GM23248 (cell line): ENCODE data around the gene NHSL2. TPM values are rescaled to one million over a fixed set of nuclear protein-coding genes. Genes with fewer than 3 reads are reported as not detected.

Source experiments
- DNase-seq: peaks from one replicate; pipeline ENCODE4 v3.0.0-alpha.2; 2015
- H2AFZ ChIP-seq: fragments of 200-600 bp; sonication (generic); 2 replicates; pipeline ENCODE4 v1.6.1; 2016; ENCODE audit warnings: antibody characterized with exemption
- H3F3A ChIP-seq: fragments of 200-600 bp; sonication (generic); 2 replicates; pipeline ENCODE4 v1.6.1; 2016; ENCODE audit warnings: mild to moderate bottlenecking, antibody characterized with exemption, mixed run types; ENCODE audit not compliant: insufficient read depth
- H3K27ac ChIP-seq: fragments of 200-600 bp; sonication (generic); 2 replicates; pipeline ENCODE4 v1.5.1; 2016; ENCODE audit warnings: mild to moderate bottlenecking
- H3K27me3 ChIP-seq: fragments of 200-600 bp; sonication (generic); replicated peaks from 2 replicates; pipeline ENCODE4 v1.6.1; 2016; ENCODE audit warnings: mild to moderate bottlenecking; ENCODE audit not compliant: insufficient read depth
- H3K36me3 ChIP-seq: fragments of 200-600 bp; sonication (generic); 2 replicates; pipeline ENCODE4 v1.6.1; 2016; ENCODE audit warnings: low read depth, mild to moderate bottlenecking
- H3K4me1 ChIP-seq: fragments of 200-600 bp; sonication (generic); 2 replicates; pipeline ENCODE4 v1.6.1; 2016; ENCODE audit warnings: mild to moderate bottlenecking; ENCODE audit not compliant: insufficient read depth
- H3K4me2 ChIP-seq: fragments of 200-600 bp; sonication (generic); one replicate; pipeline ENCODE4 v1.6.1; 2016; ENCODE audit warnings: mild to moderate bottlenecking; ENCODE audit not compliant: unreplicated experiment
- H3K4me3 ChIP-seq: fragments of 200-600 bp; sonication (generic); 2 replicates; pipeline ENCODE4 v1.5.1; 2016; ENCODE audit warnings: mild to moderate bottlenecking
- H3K79me2 ChIP-seq: fragments of 200-600 bp; sonication (generic); 2 replicates; pipeline ENCODE4 v1.6.1; 2016; ENCODE audit warnings: mild to moderate bottlenecking; ENCODE audit not compliant: insufficient read depth
- H3K9ac ChIP-seq: fragments of 200-600 bp; sonication (generic); 2 replicates; pipeline ENCODE4 v1.6.1; 2016; ENCODE audit warnings: mild to moderate bottlenecking
- H3K9me2 ChIP-seq: fragments of 200-600 bp; sonication (generic); 2 replicates; pipeline ENCODE4 v1.6.1; 2016; ENCODE audit warnings: mixed run types, mild to moderate bottlenecking, moderate library complexity; ENCODE audit not compliant: insufficient read depth
- H3K9me3 ChIP-seq: fragments of 200-600 bp; sonication (generic); one replicate; pipeline ENCODE4 v1.6.1; 2017; ENCODE audit warnings: low read depth
- H4K20me1 ChIP-seq: fragments of 200-600 bp; sonication (generic); 2 replicates; pipeline ENCODE4 v1.6.0; 2016; ENCODE audit not compliant: insufficient read depth
- EZH2 ChIP-seq: fragments of 200-600 bp; sonication (generic); IDR thresholded peaks from 2 replicates; pipeline ENCODE4 v1.6.1; 2018; ENCODE audit warnings: antibody characterized with exemption, mild to moderate bottlenecking; ENCODE audit not compliant: insufficient read depth, poor library complexity, severe bottlenecking
- EZH2phosphoT487 ChIP-seq: fragments of 200-600 bp; sonication (generic); IDR thresholded peaks from 2 replicates; pipeline ENCODE4 v1.6.1; 2018; ENCODE audit warnings: antibody characterized with exemption, moderate library complexity, mild to moderate bottlenecking, low read depth; ENCODE audit not compliant: insufficient read depth
- WGBS, 2 experiments: methylation state at CpG; one replicate each; pipeline ENCODE4 v1.1.6; 2015 to 2017; ENCODE audit warnings: low lambda C conversion rate in 2 of 2, low coverage in 1 of 2; ENCODE audit errors: missing lambda C conversion rate in 2 of 2; 5-methylcytosine and 5-hydroxymethylcytosine counted together
- in situ Hi-C: fragments of 300-500 bp; cut with MboI; formaldehyde crosslinking; loops from 2 replicates; pipeline ENCODE4 v1.15.0; 2020
- polyA plus RNA-seq: library from polyadenylated mRNA; unstranded; fragments of >200 nt; fragmentation: Nextera tagmentation; extraction: Ambion mirVana; gene quantifications from 2 replicates; pipeline ENCODE4 v1.2.1, GENCODE V29; 2016
- total RNA-seq: library from RNA; depleted of rRNA; stranded (reverse); fragments of >200 nt; shearing (Covaris generic); gene quantifications from 2 replicates; pipeline ENCODE4 v1.2.3, GENCODE V29; 2014

The NHSL2 gene
- total and polyA plus RNA-seq, 2 experiments from 2014 or later: 3.2 to 6.5 TPM

DNA sequence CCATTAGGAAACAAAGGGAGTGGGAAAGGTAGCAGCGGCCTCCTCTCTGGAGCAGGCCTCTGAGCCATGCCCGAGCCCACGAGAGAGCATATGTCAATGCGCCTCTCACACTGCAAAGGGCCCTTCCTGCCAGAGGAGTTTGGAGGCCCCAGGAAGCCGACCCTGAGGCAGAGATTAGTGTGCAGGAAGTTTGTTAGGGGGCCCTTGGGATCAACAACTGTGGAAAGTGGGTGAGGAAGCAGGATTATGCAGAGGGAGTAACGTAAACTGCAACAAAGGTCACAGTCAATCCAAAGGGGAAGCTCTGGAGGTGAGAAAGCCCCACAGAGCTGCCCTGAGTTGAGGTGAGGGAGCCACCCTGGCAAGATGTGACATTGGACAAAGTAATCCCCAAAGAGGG, 203.7 kb downstream of the NHSL2 start:
- TF ChIP-seq EZH2 (no peak), EZH2phosphoT487 (no peak)
- Histone ChIP-seq H3K9me2 (no peaks in the 10 kb centered on the region), H3K4me1 (no peaks in the 10 kb centered on the region), H4K20me1 (no peaks in the 10 kb centered on the region), H3K27me3 (no peaks in the 10 kb centered on the region), H3K36me3 (no peaks in the 10 kb centered on the region), H3K4me3 (no peak overlapping the region), H3K9ac (no peak overlapping the region), H3F3A (no peaks in the 10 kb centered on the region), H3K27ac (no peak overlapping the region), H3K79me2 (no peaks in the 10 kb centered on the region), H3K4me2 (no peak overlapping the region), H3K9me3 (no peaks in the 10 kb centered on the region), H2AFZ (no peak overlapping the region)
- in situ Hi-C loops: no loop called here
- DNase-seq: no peak
- WGBS, 2 experiments: 92 to 97% methylated on average over 6 of the region's 6 CpGs

GRCh38 chrX:72114807-72115206, 204.2 kb downstream of the NHSL2 start:
- no peak for DNase-seq
- no peak for TF ChIP-seq EZH2
- TF ChIP-seq EZH2phosphoT487: no peak

DNA sequence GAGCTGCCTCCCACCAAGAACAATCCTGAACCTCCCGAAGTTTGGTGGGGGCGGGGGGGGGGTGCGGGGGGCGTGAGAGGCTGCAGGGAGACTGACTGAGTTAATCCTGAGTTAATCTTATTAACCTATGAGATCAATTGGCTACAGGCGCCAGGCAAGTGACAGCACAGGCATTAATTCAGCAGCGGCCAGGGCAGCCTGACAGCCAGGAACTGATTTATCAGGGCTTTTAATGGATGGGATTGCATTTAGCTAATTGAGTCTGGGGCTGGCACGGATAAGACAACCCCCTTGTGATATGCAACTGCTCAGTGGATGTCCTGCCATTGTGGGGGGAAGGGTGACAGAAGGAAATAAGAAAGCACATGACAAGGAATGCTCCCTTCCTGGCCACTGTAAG, 204.7 kb downstream of the NHSL2 start:
- DNase-seq: no peak
- in situ Hi-C loops: no loop called here

More at GRCh38 chrX:72114807-72115206, 204.2 kb downstream of the NHSL2 start:
- no peaks in the 10 kb centered on the region for H3K9me2 ChIP-seq
- no peaks in the 10 kb centered on the region for H3K27me3 ChIP-seq
- no peaks in the 10 kb centered on the region for H3K36me3 ChIP-seq
- in situ Hi-C loops: no loop called here
- H3K9me3 ChIP-seq: no peaks in the 10 kb centered on the region
- H4K20me1 ChIP-seq: no peaks in the 10 kb centered on the region
- no peak overlapping the region for H3K27ac ChIP-seq
- no peak overlapping the region for H2AFZ ChIP-seq
- no peak overlapping the region for H3K4me2 ChIP-seq
- H3K4me1 ChIP-seq: no peaks in the 10 kb centered on the region
- no peaks in the 10 kb centered on the region for H3K79me2 ChIP-seq
- no peak overlapping the region for H3K4me3 ChIP-seq
- 77 to 92% methylated on average over 4 of the region's 4 CpGs for WGBS, 2 experiments
- no peak overlapping the region for H3K9ac ChIP-seq
- no peaks in the 10 kb centered on the region for H3F3A ChIP-seq

DNA sequence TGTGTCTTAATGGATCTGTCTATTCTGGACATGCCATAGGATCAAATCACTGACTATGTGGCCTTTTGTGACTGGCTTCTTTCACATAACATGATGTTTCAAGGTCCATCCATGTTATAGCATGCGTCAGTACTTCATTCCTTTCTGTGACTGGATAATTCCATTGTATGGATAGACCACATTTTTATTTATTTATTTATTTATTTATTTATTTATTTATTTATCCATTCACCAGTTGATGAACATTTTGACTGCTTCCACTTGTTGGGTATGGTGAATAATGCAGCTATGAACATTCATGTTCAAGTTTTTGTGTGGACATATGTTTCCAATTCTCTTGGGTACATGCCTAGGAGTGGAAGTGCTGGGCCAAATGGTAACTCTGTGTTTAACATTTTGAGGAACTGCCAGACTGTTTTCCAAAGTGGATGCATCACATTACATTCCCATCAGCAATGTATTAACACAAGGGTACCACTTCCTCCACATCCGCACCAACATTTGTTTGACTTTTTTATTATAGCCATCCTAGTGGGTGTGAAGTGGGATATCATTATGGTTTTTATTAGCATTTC, 207.1 kb downstream of the NHSL2 start:
- TF ChIP-seq EZH2phosphoT487 (no peak), EZH2 (no peak)
- Histone ChIP-seq H3K9me3 (no peaks in the 10 kb centered on the region), H3K4me2 (no peak overlapping the region), H3K9me2 (no peaks in the 10 kb centered on the region), H3K9ac (no peak overlapping the region), H3K4me3 (no peak overlapping the region), H3K4me1 (peaks cover 12% of the 10 kb centered on the region), H4K20me1 (no peaks in the 10 kb centered on the region), H3K36me3 (no peaks in the 10 kb centered on the region), H3K27me3 (no peaks in the 10 kb centered on the region), H3F3A (no peaks in the 10 kb centered on the region), H3K27ac (no peak overlapping the region), H2AFZ (no peak overlapping the region), H3K79me2 (no peaks in the 10 kb centered on the region)
- 67 to 90% methylated on average over 2 of the region's 2 CpGs for WGBS, 2 experiments
- in situ Hi-C loops: no loop called here
- DNase-seq: no peak

More for the DNA sequence above, 204.7 kb downstream of the NHSL2 start:
- H3K9me2 ChIP-seq: no peaks in the 10 kb centered on the region
- H4K20me1 ChIP-seq: no peaks in the 10 kb centered on the region
- H3K4me1 ChIP-seq: no peaks in the 10 kb centered on the region
- H3K27me3 ChIP-seq: no peaks in the 10 kb centered on the region
- H3F3A ChIP-seq: no peaks in the 10 kb centered on the region
- H3K27ac ChIP-seq: no peak overlapping the region
- H3K4me3 ChIP-seq: no peak overlapping the region
- WGBS, 2 experiments: 48 to 93% methylated on average over 3 to 7 of the region's 7 CpGs
- H3K79me2 ChIP-seq: no peaks in the 10 kb centered on the region
- H2AFZ ChIP-seq: no peak overlapping the region
- no peaks in the 10 kb centered on the region for H3K9me3 ChIP-seq
- no peak overlapping the region for H3K9ac ChIP-seq
- TF ChIP-seq EZH2phosphoT487 (no peak), EZH2 (no peak)
- H3K4me2 ChIP-seq: no peak overlapping the region
- no peaks in the 10 kb centered on the region for H3K36me3 ChIP-seq
